Calu3 (cell line): ENCODE data around the gene HEG1. TPM values are rescaled to one million over a fixed set of nuclear protein-coding genes. Genes with fewer than 3 reads are reported as not detected.

Experiments
- BruUV-seq: library from RNA; stranded (reverse); fragments of 400-500 nt; replicated peaks from 2 replicates; lab custom pipeline; 2021; lab: Mats Ljungman, UMichigan
- CTCF ChIA-PET: fragments of 300-600 bp; sonication (Branson Sonifier 250); formaldehyde crosslinking; loops from one replicate; lab custom pipeline; 2022; ENCODE audit warnings: antibody characterized with exemption; lab: Charles Lee
- DNase-seq: peaks from one replicate; pipeline ENCODE4 v3.0.0; 2022
- H3K27ac Mint-ChIP-seq: one replicate; pipeline ENCODE4 v1.8.0; 2022; ENCODE audit warnings: mixed read lengths; ENCODE audit not compliant: unreplicated experiment
- H3K27me3 Mint-ChIP-seq: one replicate; pipeline ENCODE4 v1.8.0; 2022; ENCODE audit warnings: mixed read lengths; ENCODE audit not compliant: unreplicated experiment
- H3K36me3 Mint-ChIP-seq: one replicate; pipeline ENCODE4 v1.8.0; 2022; ENCODE audit warnings: mild to moderate bottlenecking, moderate library complexity, mixed read lengths; ENCODE audit not compliant: insufficient read depth, unreplicated experiment
- H3K4me1 Mint-ChIP-seq: one replicate; pipeline ENCODE4 v1.8.0; 2022; ENCODE audit warnings: mild to moderate bottlenecking, low read depth, mixed read lengths; ENCODE audit not compliant: unreplicated experiment
- H3K4me3 Mint-ChIP-seq: one replicate; pipeline ENCODE4 v1.8.0; 2022; ENCODE audit warnings: mild to moderate bottlenecking, low read depth, moderate library complexity, mixed read lengths; ENCODE audit not compliant: unreplicated experiment
- H3K9me3 Mint-ChIP-seq: one replicate; pipeline ENCODE4 v1.8.0; 2022; ENCODE audit warnings: low read depth, mixed read lengths; ENCODE audit not compliant: unreplicated experiment
- intact Hi-C: fragments of 100-400 bp; cut with micrococcal nuclease; formaldehyde crosslinking; loops from one replicate; pipeline ENCODE4 v1.10.0; 2022; ENCODE audit not compliant: unreplicated experiment
- total RNA-seq: library from RNA; stranded (reverse); gene quantifications from 2 replicates; pipeline ENCODE4 v1.2.3, GENCODE V29; 2022
- TF ChIP-seq, protein P1 (sequence below): fragments of 200-600 bp; IDR thresholded peaks from one replicate; pipeline ENCODE4 v1.8.0; 2022; ENCODE audit warnings: antibody characterized with exemption; ENCODE audit not compliant: unreplicated experiment

Gene HEG1
- total RNA-seq, 1 experiment from 2014 or later, result 0.97 TPM

DNA sequence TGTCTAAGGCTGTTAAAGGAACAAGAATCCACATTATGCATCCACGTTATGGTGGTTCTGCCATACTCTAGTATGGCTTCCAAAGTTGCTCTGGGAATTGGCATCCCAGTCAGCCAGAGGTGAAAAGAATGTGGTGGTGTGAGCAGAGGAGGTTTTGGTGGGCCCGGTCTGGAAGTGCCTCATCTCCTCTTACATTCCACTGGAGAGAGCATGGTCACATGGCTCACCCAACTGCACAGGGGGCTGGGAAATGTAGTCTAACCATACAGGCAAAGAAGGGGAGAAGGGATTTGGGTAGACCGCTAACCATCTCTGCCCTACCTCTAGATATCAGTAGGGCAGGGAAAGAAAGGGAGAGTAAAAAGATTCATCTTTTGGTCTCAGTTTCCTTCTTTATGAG lies 3.2 kb upstream of the HEG1 start:
- Mint-ChIP-seq H3K27ac (no peak overlapping the region), H3K36me3 (peaks cover 6% of the 10 kb centered on the region), H3K4me3 (no peak overlapping the region), H3K27me3 (peaks cover 60% of the 10 kb centered on the region), H3K9me3 (no peaks in the 10 kb centered on the region), H3K4me1 (peaks cover 33% of the 10 kb centered on the region)
- DNase-seq, result no peak
- CTCF ChIA-PET, result interaction anchor here (1.0 kb wide), 1 partner anchor 64 kb away, joined by 4 read pairs; no protein-coding TSS in a partner anchor
- intact Hi-C loops, result loop anchor here (10.0 kb wide), 1 partner anchor 134 kb away; no protein-coding TSS in a partner anchor
- BruUV-seq, result no TSS peak
- TF ChIP-seq, protein P1, sequence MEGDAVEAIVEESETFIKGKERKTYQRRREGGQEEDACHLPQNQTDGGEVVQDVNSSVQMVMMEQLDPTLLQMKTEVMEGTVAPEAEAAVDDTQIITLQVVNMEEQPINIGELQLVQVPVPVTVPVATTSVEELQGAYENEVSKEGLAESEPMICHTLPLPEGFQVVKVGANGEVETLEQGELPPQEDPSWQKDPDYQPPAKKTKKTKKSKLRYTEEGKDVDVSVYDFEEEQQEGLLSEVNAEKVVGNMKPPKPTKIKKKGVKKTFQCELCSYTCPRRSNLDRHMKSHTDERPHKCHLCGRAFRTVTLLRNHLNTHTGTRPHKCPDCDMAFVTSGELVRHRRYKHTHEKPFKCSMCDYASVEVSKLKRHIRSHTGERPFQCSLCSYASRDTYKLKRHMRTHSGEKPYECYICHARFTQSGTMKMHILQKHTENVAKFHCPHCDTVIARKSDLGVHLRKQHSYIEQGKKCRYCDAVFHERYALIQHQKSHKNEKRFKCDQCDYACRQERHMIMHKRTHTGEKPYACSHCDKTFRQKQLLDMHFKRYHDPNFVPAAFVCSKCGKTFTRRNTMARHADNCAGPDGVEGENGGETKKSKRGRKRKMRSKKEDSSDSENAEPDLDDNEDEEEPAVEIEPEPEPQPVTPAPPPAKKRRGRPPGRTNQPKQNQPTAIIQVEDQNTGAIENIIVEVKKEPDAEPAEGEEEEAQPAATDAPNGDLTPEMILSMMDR, result no peak

DNA sequence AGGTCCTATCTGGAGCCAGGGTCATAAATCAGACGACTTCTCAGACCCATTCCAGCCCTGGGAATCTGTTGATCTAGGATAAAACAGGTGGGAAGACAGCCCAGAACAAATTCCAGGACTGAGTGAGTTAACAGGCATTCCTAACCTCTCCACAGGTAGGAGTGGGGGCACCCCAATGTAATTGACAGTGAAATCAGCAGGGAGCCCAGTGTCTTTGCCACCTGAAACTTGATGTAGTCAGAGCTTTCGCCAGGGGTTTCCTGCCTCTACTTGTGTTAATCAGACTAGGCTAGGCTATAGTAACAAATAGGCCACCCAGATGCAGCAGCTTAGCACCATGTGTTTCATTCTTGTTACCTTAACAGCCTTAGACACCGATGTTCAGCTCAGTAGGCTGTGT lies 2.7 kb upstream of the HEG1 start:
- CTCF ChIA-PET, result no interaction called here
- Mint-ChIP-seq H3K27me3 (peaks cover 65% of the 10 kb centered on the region), H3K9me3 (no peaks in the 10 kb centered on the region), H3K4me3 (no peak overlapping the region), H3K27ac (no peak overlapping the region), H3K36me3 (peaks cover 6% of the 10 kb centered on the region), H3K4me1 (peaks cover 28% of the 10 kb centered on the region)
- TF ChIP-seq, protein P1, result no peak
- no TSS peak for BruUV-seq
- intact Hi-C loops, result loop anchor here (10.0 kb wide), 1 partner anchor 134 kb away; no protein-coding TSS in a partner anchor
- no peak for DNase-seq

DNA sequence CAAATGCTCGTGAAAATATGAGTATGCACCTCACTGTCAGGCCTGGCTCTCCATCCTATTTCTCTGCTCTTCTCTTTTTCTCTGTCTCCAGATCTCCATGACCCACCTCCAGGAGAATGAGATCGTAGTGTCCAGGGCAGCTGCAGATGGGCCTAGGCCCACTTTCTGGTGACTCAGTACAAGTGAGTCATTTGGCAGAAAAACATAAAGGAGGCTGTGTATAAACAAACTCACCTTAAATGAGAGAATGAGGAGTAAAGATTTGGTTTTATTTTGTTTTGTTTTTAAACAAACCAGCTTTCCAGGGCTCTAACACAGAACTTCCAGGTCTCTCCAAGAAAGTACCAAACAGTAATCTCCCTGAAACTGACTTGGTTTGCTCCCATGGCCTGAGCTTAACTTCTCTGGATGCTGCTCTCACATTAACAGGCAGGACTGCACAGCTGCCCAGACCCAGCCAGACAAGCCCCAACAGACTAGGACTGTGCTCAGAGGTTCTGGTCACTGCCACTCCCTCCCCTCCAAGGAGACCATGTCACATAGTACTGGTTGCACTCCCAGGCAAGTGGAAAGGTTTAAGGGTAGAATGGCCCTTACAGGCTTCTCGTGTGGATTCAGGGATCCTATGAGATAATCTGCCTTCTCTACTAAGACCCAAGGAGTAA lies 1.5 kb upstream of the HEG1 start:
- H3K4me1 Mint-ChIP-seq, result peaks cover 17% of the 10 kb centered on the region
- intact Hi-C loops, result loop anchor here (10.0 kb wide), 1 partner anchor 133 kb away; no protein-coding TSS in a partner anchor
- H3K36me3 Mint-ChIP-seq, result peaks cover 6% of the 10 kb centered on the region
- TF ChIP-seq, protein P1, result no peak
- no peak overlapping the region for H3K4me3 Mint-ChIP-seq
- BruUV-seq, result no TSS peak
- no peaks in the 10 kb centered on the region for H3K9me3 Mint-ChIP-seq
- no peak for DNase-seq
- H3K27ac Mint-ChIP-seq, result no peak overlapping the region
- CTCF ChIA-PET, result no interaction called here
- peaks cover 77% of the 10 kb centered on the region for H3K27me3 Mint-ChIP-seq

DNA sequence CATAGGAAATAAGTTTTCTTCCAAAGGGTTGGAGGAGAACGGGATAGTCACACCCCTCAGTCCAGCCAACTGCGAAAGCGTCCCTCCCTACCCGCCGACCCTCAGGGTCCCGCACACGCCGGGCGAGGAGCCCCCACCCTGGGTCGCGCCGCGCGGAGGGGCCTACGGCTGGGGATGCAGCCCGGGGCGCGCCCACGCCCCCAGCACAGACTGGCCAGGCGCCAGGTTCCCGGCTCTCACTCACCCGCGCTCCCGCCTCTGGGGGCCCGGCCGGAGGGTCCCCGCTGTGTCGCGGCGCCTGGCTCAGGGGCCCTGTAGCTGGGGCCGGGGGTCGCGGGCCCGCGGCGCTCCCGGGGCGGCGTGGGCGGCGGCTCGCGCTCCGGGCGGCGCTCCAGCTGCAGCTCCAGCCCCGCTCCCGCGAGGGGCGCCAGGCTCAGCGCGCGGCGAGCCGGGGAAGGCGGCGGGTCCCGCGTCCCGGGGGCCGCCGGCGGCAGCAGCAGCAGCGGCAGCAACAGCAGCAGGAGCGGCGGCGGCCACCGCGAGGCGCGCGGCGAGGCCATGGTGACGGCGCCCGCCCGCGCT lies 375 bp downstream of the HEG1 start:
- BruUV-seq, result no TSS peak
- H3K36me3 Mint-ChIP-seq, result peaks cover 6% of the 10 kb centered on the region
- intact Hi-C loops, result loop anchor here (10.0 kb wide), 1 partner anchor 131 kb away; no protein-coding TSS in a partner anchor

More for the DNA sequence above, 375 bp downstream of the HEG1 start:
- peaks cover 80% of the 10 kb centered on the region for H3K27me3 Mint-ChIP-seq
- no peak overlapping the region for H3K27ac Mint-ChIP-seq
- H3K4me1 Mint-ChIP-seq, result peaks cover 15% of the 10 kb centered on the region
- peak overlapping the region; percentile 58 for H3K4me3 Mint-ChIP-seq
- peak; percentile 29 for DNase-seq
- TF ChIP-seq, protein P1, result no peak
- CTCF ChIA-PET, result no interaction called here
- no peaks in the 10 kb centered on the region for H3K9me3 Mint-ChIP-seq
